K562 (cell line): ENCODE data around the gene SNAI1. TPM values are rescaled to one million over a fixed set of nuclear protein-coding genes. Genes with fewer than 3 reads are reported as not detected.
A peak's percentile ranks its signal among the peaks of the same experiment; 100 is the strongest.

Experiments
- BCL6 ChIP-seq: fragments of 250-450 bp; sonication (Bioruptor Pico); IDR thresholded peaks from 2 replicates; pipeline ENCODE4 v1.4.0; 2020
- ETV1 ChIP-seq: fragments of 450-650 bp; conservative IDR thresholded peaks from 2 replicates; pipeline ENCODE4 v1.6.1; 2016; ENCODE audit warnings: missing genetic modification characterization, control low read depth, low read depth, missing compliant biosample characterization
- ETV5 ChIP-seq: sonication (generic); formaldehyde crosslinking; IDR thresholded peaks from 2 replicates; pipeline ENCODE4 v1.4.0; 2020; ENCODE audit warnings: low read depth, mild to moderate bottlenecking, missing genetic modification reagents
- GTF3C2 ChIP-seq: IDR thresholded peaks from 3 replicates; pipeline ENCODE4 v1.6.1; 2011; ENCODE audit warnings: borderline replicate concordance, mild to moderate bottlenecking, moderate library complexity; ENCODE audit not compliant: insufficient read length; ENCODE audit errors: extremely low read depth
- HNRNPLL ChIP-seq: fragments of 200-400 bp; formaldehyde crosslinking; IDR thresholded peaks from 2 replicates; pipeline ENCODE4 v1.6.1; 2017; ENCODE audit warnings: low read length, low read depth, mild to moderate bottlenecking; ENCODE audit not compliant: poor library complexity, severe bottlenecking
- ILK ChIP-seq: fragments of 450-650 bp; IDR thresholded peaks from 2 replicates; pipeline ENCODE4 v1.6.1; 2016; ENCODE audit warnings: missing genetic modification characterization, low read depth, mild to moderate bottlenecking, missing compliant biosample characterization, moderate library complexity, borderline replicate concordance
- KDM5B ChIP-seq: fragments of 200-600 bp; sonication (generic); IDR thresholded peaks from 2 replicates; pipeline ENCODE4 v1.6.1; 2012; ENCODE audit warnings: low read depth, mild to moderate bottlenecking, moderate library complexity, low read length, control low read depth, inconsistent platforms; ENCODE audit not compliant: insufficient replicate concordance
- MYBL2 ChIP-seq, 2 experiments: fragments of 450-650 bp in 1 of 2; sonication (generic) in 1 of 2; formaldehyde crosslinking in 1 of 2; IDR thresholded peaks; 2 replicates each; pipeline versions ENCODE4 v1.6.1 to v1.8.1; 2017 to 2022; ENCODE audit warnings: borderline replicate concordance in 1 of 2, inconsistent platforms in 1 of 2, low read depth in 1 of 2, mild to moderate bottlenecking in 1 of 2, missing genetic modification reagents in 1 of 2, moderate library complexity in 1 of 2
- PHB2 ChIP-seq: fragments of 450-650 bp; IDR thresholded peaks from 2 replicates; pipeline ENCODE4 v1.6.1; 2017; ENCODE audit warnings: low read depth
- PHF21A ChIP-seq: fragments of 450-650 bp; IDR thresholded peaks from 2 replicates; pipeline ENCODE4 v1.6.1; 2017; ENCODE audit warnings: low read depth, borderline replicate concordance
- SMARCA5 ChIP-seq: fragments of 450-650 bp; IDR thresholded peaks from 2 replicates; pipeline ENCODE4 v1.6.1; 2016
- SRSF3 ChIP-seq: fragments of 200-400 bp; formaldehyde crosslinking; IDR thresholded peaks from 2 replicates; pipeline ENCODE4 v1.6.1; 2016; ENCODE audit warnings: mild to moderate bottlenecking, low read length, moderate library complexity; ENCODE audit not compliant: insufficient read depth
- STAG1 ChIP-seq: sonication (generic); formaldehyde crosslinking; IDR thresholded peaks from 2 replicates; pipeline ENCODE4 v1.5.0; 2020; ENCODE audit warnings: missing genetic modification reagents, borderline replicate concordance
- ZNF212 ChIP-seq: fragments of 450-650 bp; formaldehyde crosslinking; IDR thresholded peaks from 2 replicates; pipeline ENCODE4 v1.4.0; 2020; ENCODE audit warnings: mild to moderate bottlenecking
- ZNF274 ChIP-seq: IDR thresholded peaks from 2 replicates; pipeline ENCODE4 v1.6.1; 2011; ENCODE audit warnings: low read depth, mild to moderate bottlenecking, low read length, moderate library complexity, borderline replicate concordance
- ZNF507 ChIP-seq: conservative IDR thresholded peaks from 2 replicates; pipeline ENCODE4 v1.6.1; 2017; ENCODE audit warnings: missing genetic modification characterization, missing compliant biosample characterization
- ZNF77 ChIP-seq: fragments of 250-450 bp; sonication (Bioruptor Pico); IDR thresholded peaks from 2 replicates; pipeline ENCODE4 v1.5.0; 2020
- polyA plus RNA-seq, 8 experiments: library from polyadenylated mRNA; depleted of rRNA in 4 of 8; stranded (reverse) in 5 of 8; unstranded in 3 of 8; fragments of >200 nt; fragmentation: Nextera tagmentation in 2 of 8; fragmentation: Illumina TruSeq in 1 of 8; extraction: Ambion mirVana in 2 of 8; extraction: Trizol in 1 of 8; gene quantifications; 2 replicates each; pipeline versions ENCODE4 v1.2.1 to v1.2.3, GENCODE V29; 2011 to 2014; ENCODE audit warnings: inconsistent platforms in 1 of 8, missing spikeins in 1 of 8
- total RNA-seq, 7 experiments: library from RNA; depleted of rRNA in 6 of 7; stranded (reverse); fragments of >200 nt in 6 of 7; fragmentation: Illumina TruSeq in 2 of 7; extraction: Trizol in 2 of 7; gene quantifications; 2 replicates each; pipeline versions ENCODE4 v1.2.1 to v1.2.3, GENCODE V29; 2011 to 2021; ENCODE audit warnings: low replicate concordance in 1 of 7
- TF ChIP-seq, protein P1 (sequence below): sonication (generic); formaldehyde crosslinking; IDR thresholded peaks from 2 replicates; pipeline ENCODE4 v1.8.0; 2022; ENCODE audit warnings: mild to moderate bottlenecking, low read depth, missing genetic modification reagents
- TF ChIP-seq, protein P2 (sequence below): fragments of 250-450 bp; sonication (Bioruptor Pico); IDR thresholded peaks from 2 replicates; pipeline ENCODE4 v1.5.0; 2021; ENCODE audit warnings: mild to moderate bottlenecking, moderate library complexity
- TF ChIP-seq, protein P3 (sequence below): fragments of 250-450 bp; sonication (Bioruptor Pico); IDR thresholded peaks from 2 replicates; pipeline ENCODE4 v1.9.0; 2021; ENCODE audit warnings: mild to moderate bottlenecking

SNAI1 gene
- total and polyA plus RNA-seq, 9 of the 15 experiments (the other 6 are each of a cell fraction or from before 2014, with no cell fraction given): 0.32 to 11.6 (median 2.0) TPM

- TF ChIP-seq GTF3C2: no peak
- TF ChIP-seq PHF21A: no peak
- TF ChIP-seq PHB2: no peak
- TF ChIP-seq ETV5 (CRISPR knock-in tag): no peak
- TF ChIP-seq ILK (tag): no peak
- no peak for TF ChIP-seq ETV1 (tag)
- no peak for TF ChIP-seq ZNF77 (CRISPR knock-in tag)
- no peak for TF ChIP-seq MYBL2 (IDR thresholded peaks at IDR 0.05; ENCODE audit: low read depth)
- no peak for TF ChIP-seq MYBL2 (CRISPR knock-in tag; IDR thresholded peaks at IDR 0.05; ENCODE audit: borderline replicate concordance)
- no peak for TF ChIP-seq HNRNPLL
- TF ChIP-seq ZNF507 (tag): no peak
- TF ChIP-seq BCL6 (CRISPR knock-in tag): no peak
- TF ChIP-seq KDM5B: no peak
- TF ChIP-seq SMARCA5: no peak
- 0 out of 2 replicates have a peak, but pooled peaks have one; percentile 69 for TF ChIP-seq SRSF3
- no peak for TF ChIP-seq ZNF274
- TF ChIP-seq, protein P1, sequence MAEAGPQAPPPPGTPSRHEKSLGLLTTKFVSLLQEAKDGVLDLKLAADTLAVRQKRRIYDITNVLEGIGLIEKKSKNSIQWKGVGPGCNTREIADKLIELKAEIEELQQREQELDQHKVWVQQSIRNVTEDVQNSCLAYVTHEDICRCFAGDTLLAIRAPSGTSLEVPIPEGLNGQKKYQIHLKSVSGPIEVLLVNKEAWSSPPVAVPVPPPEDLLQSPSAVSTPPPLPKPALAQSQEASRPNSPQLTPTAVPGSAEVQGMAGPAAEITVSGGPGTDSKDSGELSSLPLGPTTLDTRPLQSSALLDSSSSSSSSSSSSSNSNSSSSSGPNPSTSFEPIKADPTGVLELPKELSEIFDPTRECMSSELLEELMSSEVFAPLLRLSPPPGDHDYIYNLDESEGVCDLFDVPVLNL (CRISPR knock-in tag): no peak
- TF ChIP-seq ZNF212 (CRISPR knock-in tag): no peak
- no peak for TF ChIP-seq STAG1 (CRISPR knock-in tag)
- TF ChIP-seq, protein P2, sequence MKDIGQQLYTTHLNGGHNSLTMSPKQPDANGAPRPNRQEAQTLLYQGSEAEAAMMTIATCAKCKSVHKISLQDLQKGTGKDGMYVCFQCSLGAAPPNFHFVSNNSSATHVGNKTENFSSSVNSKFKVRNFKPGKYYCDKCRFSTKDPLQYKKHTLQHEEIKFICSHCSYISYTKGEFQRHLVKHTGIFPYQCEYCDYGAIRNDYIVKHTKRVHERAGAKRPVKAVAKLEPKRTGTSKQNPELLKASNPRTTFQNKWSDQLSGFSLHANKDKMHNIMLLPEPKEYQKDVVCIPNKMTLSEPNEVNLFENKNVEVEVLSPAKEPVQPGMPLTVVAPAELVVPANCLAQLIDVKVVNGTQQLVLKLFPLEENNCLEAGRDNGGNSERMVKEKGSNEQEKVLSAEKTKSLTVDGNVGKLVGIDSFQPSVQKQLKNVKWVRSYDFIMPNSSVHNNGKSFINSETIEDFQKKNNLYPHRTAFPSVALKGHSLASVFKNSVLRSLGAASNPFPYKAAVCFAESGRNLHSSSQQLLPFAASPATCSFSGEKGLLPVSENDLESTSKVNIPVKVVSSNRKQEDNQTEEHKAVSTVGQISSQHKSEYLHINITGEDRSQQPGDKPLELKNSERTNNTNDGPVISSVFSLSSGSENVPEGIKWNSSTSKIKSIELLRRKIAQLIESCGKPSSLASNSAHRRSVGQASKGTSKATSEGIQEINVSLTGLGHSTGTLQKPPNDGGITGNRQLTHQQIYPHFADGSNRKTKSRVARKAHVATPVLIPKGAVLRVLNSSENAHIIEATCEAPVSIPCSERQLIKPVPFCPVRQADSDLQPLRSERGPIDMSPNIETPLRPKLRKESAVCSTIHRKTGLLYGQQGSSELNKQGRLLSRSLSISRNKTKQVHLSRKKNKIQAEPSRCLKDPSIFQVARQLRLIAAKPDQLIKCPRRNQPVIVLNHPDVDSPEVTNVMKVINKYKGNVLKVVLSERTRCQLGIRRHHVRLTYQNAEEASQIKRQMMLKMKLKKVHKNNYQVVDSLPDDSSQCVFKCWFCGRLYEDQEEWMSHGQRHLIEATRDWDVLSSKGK (CRISPR knock-in tag): no peak
- TF ChIP-seq, protein P3, sequence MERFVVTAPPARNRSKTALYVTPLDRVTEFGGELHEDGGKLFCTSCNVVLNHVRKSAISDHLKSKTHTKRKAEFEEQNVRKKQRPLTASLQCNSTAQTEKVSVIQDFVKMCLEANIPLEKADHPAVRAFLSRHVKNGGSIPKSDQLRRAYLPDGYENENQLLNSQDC: no peak
These were observed 505 bp downstream of the SNAI1 start (continued) for GRCh38 chr20:49983123-49983847.
